Esophagus muscularis mucosa (tissue), 4 donors: ENCODE results near the gene MREG.

Source experiments
- CTCF ChIP-seq, 3 experiments: fragments of 200-600 bp in 2 of 3; fragments of 450-650 bp in 1 of 3; sonication (generic) in 2 of 3; IDR thresholded peaks; one replicate each; pipeline ENCODE4 v1.5.1; 2017 to 2019; ENCODE audit warnings: antibody characterized with exemption in 3 of 3, mild to moderate bottlenecking in 2 of 3, moderate library complexity in 1 of 3
- EP300 ChIP-seq: sonication (generic); formaldehyde crosslinking; IDR thresholded peaks from one replicate; pipeline ENCODE4 v1.6.1; 2017; ENCODE audit warnings: antibody characterized with exemption
- POLR2A ChIP-seq: fragments of 450-650 bp; IDR thresholded peaks from one replicate; pipeline ENCODE4 v1.6.1; 2017; ENCODE audit warnings: antibody characterized with exemption, moderate library complexity, mild to moderate bottlenecking, low read depth
- POLR2AphosphoS5 ChIP-seq, 2 donors: sonication (generic); formaldehyde crosslinking; IDR thresholded peaks; one replicate each; pipeline ENCODE4 v1.6.1; 2017; ENCODE audit warnings: antibody characterized with exemption in 2 of 2

- TF ChIP-seq CTCF (IDR thresholded peaks at IDR 0.05) = no peak
- no peak for TF ChIP-seq POLR2A
- TF ChIP-seq POLR2AphosphoS5 (IDR thresholded peaks at IDR 0.05) = no peak
- no peak for TF ChIP-seq EP300
Observed at GRCh38 chr2:216016581-216016980, 3.2 kb upstream of the MREG start.
